ENCODE data around the gene P3H3.

P3H3 gene

DNA sequence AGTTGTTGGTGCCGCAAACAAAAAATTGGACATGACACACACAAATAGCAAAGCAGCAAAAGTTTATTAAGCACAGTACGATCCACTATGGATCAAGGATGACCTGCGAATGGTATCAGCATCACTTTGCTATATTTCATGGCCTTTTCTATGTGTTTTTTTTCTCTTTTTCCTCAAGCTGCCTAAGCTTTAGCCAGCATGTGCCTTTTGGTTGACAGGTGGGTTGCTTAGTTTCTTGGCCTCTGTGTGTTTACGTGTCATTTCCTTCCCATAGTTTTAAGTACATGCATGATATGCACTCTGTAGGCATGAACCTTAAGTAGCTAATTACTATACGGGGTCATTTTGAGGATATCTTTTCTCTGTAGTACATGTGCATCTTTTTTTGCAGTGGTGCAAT is 29.1 kb upstream of the P3H3 start:
- DNase-seq (ENCODE audit: low read depth) = no peak

DNA sequence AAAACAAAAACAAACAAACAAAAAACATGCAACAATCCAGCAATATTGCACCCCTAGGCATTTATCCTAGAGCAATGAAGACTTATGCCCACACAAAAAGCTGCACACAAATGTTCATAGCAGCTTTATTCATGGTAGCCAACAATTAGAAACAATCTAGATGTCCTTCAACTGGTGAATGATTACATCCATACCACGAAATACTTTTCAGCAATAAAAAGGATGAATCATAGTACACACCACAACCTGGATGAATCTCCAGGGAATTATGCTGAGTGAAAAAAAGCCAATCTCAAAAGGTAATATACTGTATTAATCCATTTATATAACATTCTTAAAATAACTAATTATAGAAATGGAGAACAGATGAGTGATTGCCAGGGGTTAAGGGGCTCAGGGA is 21.0 kb upstream of the P3H3 start:
- no peak for DNase-seq (ENCODE audit: low read depth)

DNA sequence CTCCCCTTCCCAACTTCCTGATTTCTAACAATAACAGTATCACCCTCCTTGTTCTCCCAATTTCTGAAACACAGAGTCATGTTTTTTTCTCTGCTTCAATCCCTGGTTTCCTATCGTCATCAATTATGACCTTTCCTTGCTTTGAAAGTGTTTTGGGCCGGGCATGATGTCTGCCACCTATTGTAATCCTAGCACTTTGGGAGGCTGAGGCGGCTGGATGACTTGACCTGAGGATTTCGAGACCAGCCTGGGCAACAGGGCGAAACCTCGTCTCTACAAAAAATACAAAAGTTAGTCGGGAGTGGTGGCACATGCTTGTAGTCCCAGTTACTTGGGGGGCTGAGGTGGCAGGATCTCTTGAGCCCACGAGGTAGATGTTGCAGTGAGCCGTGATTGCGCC is 19.2 kb upstream of the P3H3 start:
- DNase-seq (ENCODE audit: low read depth) = no peak

DNA sequence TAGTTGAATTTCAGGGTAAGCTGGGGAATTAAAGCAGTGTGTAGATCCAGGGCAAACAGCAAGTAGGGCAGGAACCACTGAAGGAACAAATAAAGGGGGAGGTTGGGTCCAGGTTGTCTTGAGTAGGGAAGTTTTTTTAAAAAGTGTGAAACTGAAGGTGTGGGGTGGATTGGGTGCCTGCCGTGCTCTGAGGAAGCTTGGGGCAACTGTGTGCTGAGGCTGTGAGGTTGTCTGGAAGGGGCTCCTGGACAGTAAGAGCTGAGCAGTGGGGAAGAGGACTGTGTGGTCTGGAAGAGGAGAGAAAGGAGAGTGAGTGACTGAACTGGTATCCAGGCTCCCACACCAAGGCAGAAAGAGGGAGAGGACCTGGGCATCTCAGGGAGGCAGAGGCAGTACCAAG is 17.4 kb upstream of the P3H3 start:
- no peak for DNase-seq (ENCODE audit: low read depth)

DNA sequence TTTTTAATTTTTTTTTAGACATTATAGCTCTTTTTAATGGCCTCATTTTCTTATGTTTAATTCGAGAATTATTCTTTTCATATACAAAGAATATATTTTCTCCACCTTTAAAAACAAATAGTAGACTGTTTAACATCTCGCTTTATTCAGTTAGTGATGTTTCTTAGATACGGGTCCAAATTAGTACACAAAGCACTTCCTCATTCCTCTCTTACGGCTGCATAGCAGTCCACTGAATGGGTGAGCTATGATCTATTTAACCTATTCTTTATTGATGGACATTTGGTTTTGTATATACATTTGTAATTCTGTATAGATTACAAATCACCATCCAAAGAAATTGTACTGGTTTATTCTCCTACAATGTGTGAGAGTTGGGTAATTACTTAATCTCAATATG is 14.8 kb upstream of the P3H3 start:
- no peak for DNase-seq (ENCODE audit: low read depth)

DNA sequence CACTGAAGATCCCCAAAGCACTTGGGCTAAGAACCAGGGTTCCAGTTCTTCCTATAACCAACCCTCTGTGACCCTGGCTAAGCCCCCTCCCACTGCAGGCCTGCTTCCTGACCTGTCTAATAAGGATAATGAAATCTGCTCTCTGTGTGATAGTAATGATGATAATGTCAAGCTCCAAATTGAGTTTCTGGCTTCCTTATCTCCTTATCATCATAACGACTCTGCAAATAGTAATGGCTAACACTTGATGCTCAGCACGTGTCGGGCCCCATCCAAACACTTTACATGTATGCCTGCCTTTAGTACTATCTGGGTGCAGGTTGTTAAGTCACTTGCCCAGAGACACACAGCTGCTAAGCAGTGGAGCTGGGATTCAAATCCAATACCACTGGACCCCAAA is 11.6 kb upstream of the P3H3 start:
- DNase-seq (ENCODE audit: low read depth) = no peak

DNA sequence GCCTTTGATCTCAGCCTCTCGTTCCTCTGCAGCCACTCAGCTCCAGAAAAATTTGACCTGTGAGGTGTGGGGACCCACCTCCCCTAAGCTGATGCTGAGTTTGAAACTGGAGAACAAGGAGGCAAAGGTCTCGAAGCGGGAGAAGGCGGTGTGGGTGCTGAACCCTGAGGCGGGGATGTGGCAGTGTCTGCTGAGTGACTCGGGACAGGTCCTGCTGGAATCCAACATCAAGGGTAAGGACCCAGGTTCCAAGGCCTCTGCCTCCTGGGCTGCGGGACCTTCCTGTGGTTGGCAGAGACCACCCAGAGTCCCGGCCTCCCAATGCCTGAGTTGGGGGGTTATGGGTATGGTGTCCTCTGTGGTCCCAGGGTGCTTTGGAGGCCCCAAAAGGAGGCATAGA is 11.1 kb upstream of the P3H3 start:
- DNase-seq (ENCODE audit: low read depth) = no peak

DNA sequence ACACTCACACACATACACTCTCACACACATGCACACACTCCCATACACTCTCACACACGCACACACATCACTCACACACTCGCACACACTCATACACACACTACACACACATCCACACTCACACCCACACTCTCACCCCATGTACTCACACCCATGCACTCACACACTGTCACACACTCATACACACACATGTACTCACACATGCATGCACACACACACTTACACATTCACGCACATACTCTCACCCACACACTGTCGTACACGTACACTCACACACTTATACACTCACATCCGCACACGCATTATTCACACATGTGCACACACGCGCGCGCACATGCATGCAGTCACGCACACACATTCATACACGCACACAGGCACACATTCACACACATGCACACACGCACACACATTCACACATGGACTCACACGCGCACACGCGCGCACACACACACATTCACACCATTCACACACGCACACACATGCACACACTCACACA is 10.5 kb upstream of the P3H3 start:
- no peak for DNase-seq (ENCODE audit: low read depth)

DNA sequence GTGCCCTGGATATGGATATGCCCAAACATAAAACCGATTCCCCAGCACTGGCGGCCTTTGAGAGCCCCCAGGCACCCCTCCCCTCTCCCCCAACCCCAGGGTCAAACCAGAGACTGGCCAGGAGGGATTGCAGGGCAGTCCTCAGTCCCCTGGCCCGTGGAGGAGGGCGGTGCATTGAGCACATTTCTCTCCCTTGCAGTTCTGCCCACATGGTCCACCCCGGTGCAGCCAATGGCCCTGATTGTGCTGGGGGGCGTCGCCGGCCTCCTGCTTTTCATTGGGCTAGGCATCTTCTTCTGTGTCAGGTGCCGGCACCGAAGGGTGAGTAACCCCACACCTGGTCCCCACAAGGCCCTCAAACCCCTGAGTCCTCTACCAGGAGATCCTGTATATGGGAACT is 10.0 kb upstream of the P3H3 start:
- no peak for DNase-seq (ENCODE audit: low read depth)

DNA sequence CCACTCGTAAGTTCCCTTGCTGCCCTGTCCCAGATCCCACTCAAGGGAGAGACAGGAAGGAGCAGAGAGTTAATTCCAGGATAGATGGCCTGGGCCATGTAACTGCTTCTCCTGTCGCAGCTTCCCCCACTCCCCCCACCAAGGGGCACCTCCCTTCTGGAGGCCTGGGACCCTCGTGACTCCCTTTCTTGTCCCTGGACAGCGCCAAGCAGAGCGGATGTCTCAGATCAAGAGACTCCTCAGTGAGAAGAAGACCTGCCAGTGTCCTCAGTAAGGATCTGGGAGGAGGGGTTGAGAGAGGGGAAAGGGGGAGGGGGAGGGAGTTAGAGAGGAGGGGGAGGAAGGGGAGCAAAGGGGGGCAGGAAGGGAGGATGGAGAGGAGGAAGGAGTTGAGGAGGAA is 9.6 kb upstream of the P3H3 start:
- DNase-seq (ENCODE audit: low read depth) = no peak

DNA sequence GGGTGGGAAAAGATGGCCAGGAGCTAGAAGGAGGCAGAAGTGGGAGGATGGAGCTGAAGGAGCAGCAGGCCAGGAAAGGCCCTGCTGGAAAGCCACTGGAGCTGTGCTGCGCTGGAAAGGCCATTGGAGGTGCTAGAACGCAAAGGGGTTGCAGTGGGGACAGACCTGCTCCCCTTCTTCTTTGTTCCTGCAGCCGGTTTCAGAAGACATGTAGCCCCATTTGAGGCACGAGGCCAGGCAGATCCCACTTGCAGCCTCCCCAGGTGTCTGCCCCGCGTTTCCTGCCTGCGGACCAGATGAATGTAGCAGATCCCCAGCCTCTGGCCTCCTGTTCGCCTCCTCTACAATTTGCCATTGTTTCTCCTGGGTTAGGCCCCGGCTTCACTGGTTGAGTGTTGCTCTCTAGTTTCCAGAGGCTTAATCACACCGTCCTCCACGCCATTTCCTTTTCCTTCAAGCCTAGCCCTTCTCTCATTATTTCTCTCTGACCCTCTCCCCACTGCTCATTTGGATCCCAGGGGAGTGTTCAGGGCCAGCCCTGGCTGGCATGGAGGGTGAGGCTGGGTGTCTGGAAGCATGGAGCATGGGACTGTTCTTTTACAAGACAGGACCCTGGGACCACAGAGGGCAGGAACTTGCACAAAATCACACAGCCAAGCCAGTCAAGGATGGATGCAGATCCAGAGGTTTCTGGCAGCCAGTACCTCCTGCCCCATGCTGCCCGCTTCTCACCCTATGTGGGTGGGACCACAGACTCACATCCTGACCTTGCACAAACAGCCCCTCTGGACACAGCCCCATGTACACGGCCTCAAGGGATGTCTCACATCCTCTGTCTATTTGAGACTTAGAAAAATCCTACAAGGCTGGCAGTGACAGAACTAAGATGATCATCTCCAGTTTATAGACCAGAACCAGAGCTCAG is 8.8 kb upstream of the P3H3 start:
- DNase-seq (ENCODE audit: low read depth) = no peak

DNA sequence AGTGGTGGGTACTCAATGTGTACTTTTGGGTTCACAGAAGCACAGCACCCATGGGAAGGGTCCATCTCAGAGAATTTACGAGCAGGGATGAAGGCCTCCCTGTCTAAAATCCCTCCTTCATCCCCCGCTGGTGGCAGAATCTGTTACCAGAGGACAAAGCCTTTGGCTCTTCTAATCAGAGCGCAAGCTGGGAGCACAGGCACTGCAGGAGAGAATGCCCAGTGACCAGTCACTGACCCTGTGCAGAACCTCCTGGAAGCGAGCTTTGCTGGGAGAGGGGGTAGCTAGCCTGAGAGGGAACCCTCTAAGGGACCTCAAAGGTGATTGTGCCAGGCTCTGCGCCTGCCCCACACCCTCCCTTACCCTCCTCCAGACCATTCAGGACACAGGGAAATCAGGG is 8.0 kb upstream of the P3H3 start:
- no peak for DNase-seq (ENCODE audit: low read depth)

DNA sequence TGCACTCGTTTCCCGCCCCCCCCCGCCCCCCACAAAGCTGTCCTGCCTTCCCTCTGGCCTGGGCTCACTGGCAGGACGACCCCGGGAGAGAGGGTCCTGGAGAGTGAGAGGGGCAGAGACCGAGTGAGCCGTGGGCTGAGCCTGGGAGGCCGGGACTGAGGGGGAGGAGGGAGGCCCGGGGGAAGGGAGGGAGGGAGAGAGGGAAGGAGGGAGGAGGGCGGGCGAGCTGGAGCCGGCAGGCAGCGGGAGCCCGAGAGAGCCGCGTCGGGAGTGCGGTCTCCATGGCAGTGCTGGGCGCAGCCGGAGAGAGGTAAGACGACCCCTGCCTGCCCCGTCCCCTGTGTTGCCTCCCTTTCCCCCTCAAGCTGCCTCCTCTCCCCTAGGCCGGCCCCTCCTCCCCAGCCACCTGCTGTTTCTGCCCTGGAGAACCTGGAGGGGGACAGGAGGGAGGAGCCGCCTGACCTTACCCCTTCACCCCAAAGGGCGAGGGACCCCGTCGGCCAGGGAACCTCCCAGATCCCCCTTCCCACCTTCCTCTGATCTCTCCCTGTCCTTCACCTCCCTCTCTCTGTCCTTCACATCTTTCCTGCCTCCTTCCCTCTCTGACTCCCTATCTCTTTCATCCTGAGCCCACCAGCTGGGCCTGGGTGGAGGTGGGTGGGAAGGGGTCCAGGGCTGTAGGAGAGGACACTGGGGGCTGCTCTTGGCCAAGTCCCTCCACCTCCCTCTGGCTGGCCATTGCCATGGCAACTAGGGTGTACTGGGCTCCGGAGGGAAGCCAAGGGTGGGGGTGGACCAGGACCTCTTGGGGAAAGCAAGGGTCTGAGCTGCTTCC is 6.4 kb upstream of the P3H3 start, which contains the start of gene GPR162:
GPR162 (plus strand) TSS at position 231 of the 835 bp plus-strand sequence. CDS start 2,078 bp downstream, outside the sequence.
- DNase-seq (ENCODE audit: low read depth) = no peak

DNA sequence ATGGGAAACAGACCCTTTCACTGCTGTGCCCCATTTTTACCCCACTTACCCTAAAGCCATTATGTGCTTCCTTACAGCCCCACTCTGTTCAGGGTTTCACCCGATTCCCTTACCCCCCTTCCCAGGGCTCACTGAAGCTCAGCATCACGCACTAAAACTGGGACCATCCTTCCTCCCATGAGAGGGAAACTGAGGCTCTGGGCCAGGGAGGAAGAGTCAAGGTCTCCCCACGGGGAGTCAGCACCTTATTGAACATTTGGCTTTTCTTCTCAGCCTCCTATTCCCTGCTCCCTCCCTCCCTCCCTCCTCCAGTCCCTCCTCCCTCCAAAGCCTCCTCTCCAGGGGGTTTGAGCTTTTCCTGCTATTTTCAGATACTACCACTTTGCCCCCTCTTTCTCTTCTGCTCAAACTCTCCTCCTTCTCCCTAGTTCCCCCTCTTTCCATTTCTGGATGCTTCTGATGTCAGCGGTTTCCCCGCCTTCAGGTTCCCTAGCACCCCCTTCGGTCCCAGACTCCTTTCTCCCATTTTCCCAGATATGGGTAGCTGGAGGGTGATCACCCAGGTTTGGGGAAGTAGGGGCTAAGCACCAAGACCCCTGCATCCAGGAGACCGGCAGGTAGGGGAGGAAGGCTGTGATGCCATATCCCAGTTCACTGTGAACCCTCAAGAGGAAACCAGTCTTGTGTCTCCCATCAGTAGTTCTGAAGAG is 5.6 kb upstream of the P3H3 start:
- no peak for DNase-seq (ENCODE audit: low read depth)

DNA sequence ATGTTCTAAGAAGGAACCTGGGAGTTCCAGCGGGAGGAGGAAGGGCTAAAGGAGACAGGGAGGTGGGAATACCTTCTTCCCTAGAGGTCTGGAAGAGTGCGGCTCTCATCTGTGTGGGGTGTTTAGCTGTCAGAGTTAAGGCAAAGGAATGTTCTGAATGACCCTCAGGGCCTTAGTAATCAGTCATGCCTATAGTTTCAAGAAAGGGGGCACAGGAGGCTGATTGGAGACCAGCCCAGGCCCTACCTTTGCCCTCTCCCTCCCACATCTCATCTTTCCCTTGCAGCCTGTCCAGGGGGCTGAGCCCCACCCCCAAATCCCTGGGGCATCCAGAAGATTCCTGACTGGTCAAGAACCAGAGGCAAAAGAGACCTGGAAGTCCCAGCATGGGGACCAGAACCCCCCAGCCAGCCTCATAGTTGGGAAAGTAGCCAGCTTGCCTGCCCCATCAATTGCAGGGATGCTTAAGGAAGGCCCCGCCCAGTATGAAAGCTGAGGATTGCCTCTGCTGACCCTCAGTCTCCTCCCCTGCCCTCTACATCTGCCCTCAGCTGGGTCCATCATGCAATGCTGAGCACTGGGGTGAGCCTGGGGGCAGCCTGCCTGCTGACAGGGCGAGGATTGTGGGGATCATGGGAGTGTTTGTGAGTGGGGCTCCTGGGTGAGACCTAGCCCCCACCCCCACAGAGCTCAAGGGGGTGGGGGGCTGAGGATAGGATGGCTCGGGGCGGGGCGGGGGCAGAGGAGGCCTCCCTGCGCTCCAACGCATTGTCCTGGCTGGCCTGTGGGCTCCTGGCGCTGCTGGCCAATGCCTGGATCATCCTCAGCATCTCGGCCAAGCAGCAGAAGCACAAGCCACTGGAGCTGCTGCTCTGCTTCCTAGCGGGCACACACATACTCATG is 4.8 kb upstream of the P3H3 start:
- no peak for DNase-seq (ENCODE audit: low read depth)

DNA sequence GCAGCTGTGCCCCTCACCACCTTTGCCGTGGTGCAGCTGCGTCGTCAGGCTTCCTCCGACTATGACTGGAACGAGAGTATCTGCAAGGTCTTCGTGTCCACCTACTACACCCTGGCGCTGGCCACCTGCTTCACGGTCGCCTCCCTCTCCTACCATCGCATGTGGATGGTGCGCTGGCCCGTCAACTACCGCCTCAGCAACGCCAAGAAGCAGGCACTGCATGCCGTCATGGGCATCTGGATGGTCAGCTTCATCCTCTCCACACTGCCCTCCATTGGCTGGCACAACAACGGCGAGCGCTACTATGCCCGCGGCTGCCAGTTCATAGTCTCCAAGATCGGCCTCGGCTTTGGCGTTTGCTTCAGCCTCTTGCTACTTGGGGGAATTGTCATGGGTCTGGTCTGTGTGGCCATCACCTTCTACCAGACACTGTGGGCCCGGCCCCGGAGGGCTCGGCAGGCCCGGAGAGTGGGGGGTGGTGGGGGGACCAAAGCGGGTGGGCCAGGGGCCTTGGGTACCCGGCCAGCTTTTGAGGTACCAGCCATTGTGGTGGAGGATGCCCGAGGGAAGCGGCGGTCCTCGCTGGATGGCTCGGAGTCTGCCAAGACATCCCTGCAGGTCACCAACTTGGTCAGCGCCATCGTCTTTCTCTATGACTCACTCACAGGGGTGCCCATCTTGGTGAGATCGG is 4.0 kb upstream of the P3H3 start:
- DNase-seq (ENCODE audit: low read depth) = no peak

DNA sequence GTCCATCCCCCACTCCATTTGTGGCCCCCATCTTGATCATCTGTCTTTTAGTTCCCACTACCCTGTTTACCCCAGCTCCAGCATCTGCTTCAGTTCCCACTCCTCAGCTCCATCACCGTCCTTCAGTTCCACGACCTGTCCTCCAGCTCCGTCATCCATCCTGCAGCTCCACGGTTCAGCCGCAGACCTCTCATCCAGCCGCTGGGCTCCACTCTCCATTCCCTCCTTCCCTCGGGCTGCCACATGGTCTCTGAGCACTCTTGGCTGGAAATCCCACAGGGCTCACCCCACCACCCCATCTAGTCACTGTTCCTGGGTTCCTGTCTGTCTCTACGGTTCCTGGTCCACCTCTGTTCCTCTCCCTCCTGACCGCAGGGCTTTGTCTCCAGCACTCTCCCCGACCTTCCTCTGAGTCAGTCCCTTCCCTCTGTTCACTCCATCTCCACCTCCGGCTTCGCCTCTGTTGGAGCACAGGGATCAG is 3.3 kb upstream of the P3H3 start:
- DNase-seq (ENCODE audit: low read depth) = no peak

DNA sequence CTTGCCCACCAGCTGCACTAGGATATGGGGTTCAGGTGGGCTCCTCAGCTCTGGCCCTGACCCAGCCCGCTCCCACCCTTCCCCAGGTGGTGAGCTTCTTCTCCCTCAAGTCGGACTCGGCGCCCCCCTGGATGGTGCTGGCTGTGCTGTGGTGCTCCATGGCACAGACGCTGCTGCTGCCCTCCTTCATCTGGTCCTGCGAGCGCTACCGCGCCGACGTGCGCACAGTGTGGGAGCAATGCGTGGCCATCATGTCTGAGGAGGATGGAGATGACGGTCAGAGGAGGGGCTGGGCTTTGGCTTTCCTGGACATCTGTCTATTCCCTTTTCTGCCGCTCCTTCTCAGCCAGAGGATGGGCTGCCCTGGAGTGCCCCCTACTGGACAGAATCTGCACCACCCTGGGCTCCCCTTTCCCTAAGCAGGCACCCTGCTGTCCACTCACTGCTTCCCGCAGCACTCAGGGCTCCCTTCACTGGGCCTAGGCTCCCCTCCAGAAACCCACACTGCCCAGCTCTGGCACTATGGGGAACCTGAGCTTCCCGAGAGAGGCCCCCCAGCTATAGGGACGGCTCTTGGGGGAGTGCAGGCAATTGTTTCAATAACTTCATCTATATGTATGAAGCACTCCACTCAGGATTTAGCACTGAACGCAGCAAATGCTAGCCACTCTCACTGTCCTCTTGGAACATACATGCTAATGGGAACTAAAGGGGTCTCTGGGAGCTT is 2.6 kb upstream of the P3H3 start:
- peak; percentile 80 for DNase-seq (ENCODE audit: low read depth)

DNA sequence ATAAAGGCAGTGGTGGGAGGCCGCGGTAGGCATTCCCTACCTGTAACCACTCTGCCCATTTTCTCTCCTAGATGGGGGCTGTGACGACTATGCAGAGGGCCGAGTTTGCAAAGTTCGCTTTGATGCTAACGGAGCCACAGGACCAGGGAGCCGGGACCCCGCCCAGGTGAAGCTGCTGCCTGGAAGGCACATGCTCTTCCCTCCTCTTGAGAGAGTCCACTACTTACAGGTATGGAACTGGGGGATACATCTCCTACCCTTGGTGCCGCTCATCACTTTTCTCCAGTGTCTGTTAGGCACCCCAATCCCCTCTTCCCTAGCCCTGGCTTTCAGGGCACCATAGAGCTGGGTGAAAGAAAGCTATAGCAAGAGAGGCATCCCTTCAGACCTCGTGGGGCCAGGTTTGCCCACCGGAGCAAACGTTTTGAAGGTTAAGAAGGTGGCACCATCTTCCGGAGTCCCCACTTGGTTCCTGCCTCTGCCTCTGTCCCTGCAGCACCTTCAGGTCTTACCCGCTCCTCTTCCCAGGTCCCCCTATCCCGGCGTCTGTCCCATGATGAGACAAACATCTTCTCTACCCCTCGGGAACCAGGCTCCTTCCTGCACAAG is 2.0 kb upstream of the P3H3 start:
- DNase-seq (ENCODE audit: low read depth) = no peak

All from fibroblast of the conjunctiva (primary cell).